ENCODE results near the gene DEUP1.

The DEUP1 gene

GRCh38 chr11:93361435-93361834 lies 30.9 kb downstream of the DEUP1 start (continued):
- TF ChIP-seq POU6F1 (CRISPR knock-in tag; IDR thresholded peaks at IDR 0.05; ENCODE audit: borderline replicate concordance, low read depth) (no peak), CSDC2 (CRISPR knock-in tag; IDR thresholded peaks at IDR 0.05) (no peak), OSR1 (CRISPR knock-in tag; IDR thresholded peaks at IDR 0.05) (no peak), TCF4 (CRISPR knock-in tag; IDR thresholded peaks at IDR 0.05; ENCODE audit: borderline replicate concordance) (no peak)

GRCh38 chr11:93368022-93368421 lies 37.5 kb downstream of the DEUP1 start:
- TF ChIP-seq TCF4 (CRISPR knock-in tag; IDR thresholded peaks at IDR 0.05; ENCODE audit: borderline replicate concordance) (no peak), TOX (CRISPR knock-in tag; IDR thresholded peaks at IDR 0.05; ENCODE audit: borderline replicate concordance) (no peak), BACH2 (CRISPR knock-in tag; IDR thresholded peaks at IDR 0.05; ENCODE audit: borderline replicate concordance) (no peak)
- no peak for ATAC-seq

GRCh38 chr11:93370260-93370659 lies 39.7 kb downstream of the DEUP1 start:
- TF ChIP-seq RARB (CRISPR knock-in tag; IDR thresholded peaks at IDR 0.05), result no peak
- no peak for TF ChIP-seq SNAI2 (CRISPR knock-in tag; IDR thresholded peaks at IDR 0.05)
- no peak for TF ChIP-seq ISL1 (CRISPR knock-in tag; IDR thresholded peaks at IDR 0.05)
- no peak for TF ChIP-seq ARNTL (CRISPR knock-in tag; IDR thresholded peaks at IDR 0.05; ENCODE audit: borderline replicate concordance, low read depth)
- no peak for TF ChIP-seq CREB5 (CRISPR knock-in tag; IDR thresholded peaks at IDR 0.05; ENCODE audit: low read depth)
- TF ChIP-seq PPARA (CRISPR knock-in tag; IDR thresholded peaks at IDR 0.05; ENCODE audit: borderline replicate concordance), result no peak
- no peak for TF ChIP-seq PATZ1 (CRISPR knock-in tag; IDR thresholded peaks at IDR 0.05; ENCODE audit: borderline replicate concordance)
- TF ChIP-seq TSHZ2 (CRISPR knock-in tag; IDR thresholded peaks at IDR 0.05), result no peak
- no peak for TF ChIP-seq CSRNP3 (CRISPR knock-in tag; IDR thresholded peaks at IDR 0.05)
- ATAC-seq, result peak; percentile 26; the same call in 1 of the 3 replicates

- TF ChIP-seq PATZ1 (CRISPR knock-in tag; IDR thresholded peaks at IDR 0.05; ENCODE audit: borderline replicate concordance), result no peak
- TF ChIP-seq ZNF565 (CRISPR knock-in tag; conservative IDR thresholded peaks at IDR 0.05; ENCODE audit: low read depth), result no peak
- no peak for ATAC-seq
These were observed 59.2 kb downstream of the DEUP1 start for GRCh38 chr11:93389737-93390136.
